A549 (cell line): ENCODE results near the gene GXYLT1.

Experiments used
- CHD2 ChIP-seq: fragments of 150-350 bp; IDR thresholded peaks from 2 replicates; pipeline ENCODE4 v1.6.1; 2014; ENCODE audit warnings: low read length; ENCODE audit not compliant: partially characterized antibody
- CTCF ChIP-seq: fragments of >200 bp; sonication (Bioruptor Twin); formaldehyde crosslinking; IDR thresholded peaks from 3 replicates; pipeline ENCODE4 v1.5.1; 2016
- FOXS1 ChIP-seq: fragments of 250-450 bp; sonication (Bioruptor Pico); IDR thresholded peaks from 2 replicates; pipeline ENCODE4 v1.5.0; 2020; ENCODE audit warnings: mild to moderate bottlenecking, moderate library complexity
- MAX ChIP-seq: IDR thresholded peaks from 2 replicates; pipeline ENCODE4 v1.6.1; 2012
- NFE2L2 ChIP-seq: fragments of 150-350 bp; conservative IDR thresholded peaks from 2 replicates; pipeline ENCODE4 v1.6.1; 2014; ENCODE audit warnings: low read length
- PHF8 ChIP-seq: fragments of 200-600 bp; sonication (generic); IDR thresholded peaks from 2 replicates; pipeline ENCODE4 v1.6.1; 2016; ENCODE audit warnings: low read depth, mild to moderate bottlenecking, antibody characterized with exemption, moderate library complexity, borderline replicate concordance
- POLR2A ChIP-seq: IDR thresholded peaks from 2 replicates; pipeline ENCODE4 v1.6.1; 2012; ENCODE audit warnings: mild to moderate bottlenecking, low read length
- RCOR1 ChIP-seq: fragments of 150-350 bp; IDR thresholded peaks from 2 replicates; pipeline ENCODE4 v1.6.1; 2014; ENCODE audit warnings: antibody characterized with exemption, low read length, low read depth
- RNF2 ChIP-seq: fragments of 200-600 bp; sonication (generic); IDR thresholded peaks from 2 replicates; pipeline ENCODE4 v1.6.1; 2016; ENCODE audit warnings: low read depth, mild to moderate bottlenecking, antibody characterized with exemption, moderate library complexity, borderline replicate concordance
- SMC3 ChIP-seq: fragments of >200 bp; sonication (Bioruptor Twin); formaldehyde crosslinking; IDR thresholded peaks from 3 replicates; pipeline ENCODE4 v1.6.1; 2018; ENCODE audit warnings: inconsistent platforms
- SREBF2 ChIP-seq: fragments of 450-650 bp; IDR thresholded peaks from 2 replicates; pipeline ENCODE4 v1.6.1; 2014; ENCODE audit warnings: mild to moderate bottlenecking, moderate library complexity
- USF2 ChIP-seq: fragments of 450-650 bp; IDR thresholded peaks from 2 replicates; pipeline ENCODE4 v1.6.1; 2014; ENCODE audit warnings: antibody characterized with exemption
- ZFP36 ChIP-seq: fragments of 450-650 bp; IDR thresholded peaks from 2 replicates; pipeline ENCODE4 v1.6.1; 2014; ENCODE audit warnings: borderline replicate concordance; ENCODE audit not compliant: partially characterized antibody
- TF ChIP-seq, protein P1 (sequence below): fragments of 200-600 bp; sonication (generic); IDR thresholded peaks from 2 replicates; pipeline ENCODE4 v1.6.1; 2016; ENCODE audit warnings: antibody characterized with exemption, mild to moderate bottlenecking, moderate library complexity

- TF ChIP-seq POLR2A = no peak
- no peak for TF ChIP-seq NFE2L2
- no peak for TF ChIP-seq CTCF
- no peak for TF ChIP-seq SMC3
- no peak for TF ChIP-seq CHD2
- TF ChIP-seq SREBF2 = no peak
- no peak for TF ChIP-seq MAX
- no peak for TF ChIP-seq RCOR1
- TF ChIP-seq ZFP36 = no peak
- TF ChIP-seq USF2 = no peak
- no peak for TF ChIP-seq FOXS1 (CRISPR knock-in tag)
- no peak for TF ChIP-seq PHF8
- TF ChIP-seq, protein P1, sequence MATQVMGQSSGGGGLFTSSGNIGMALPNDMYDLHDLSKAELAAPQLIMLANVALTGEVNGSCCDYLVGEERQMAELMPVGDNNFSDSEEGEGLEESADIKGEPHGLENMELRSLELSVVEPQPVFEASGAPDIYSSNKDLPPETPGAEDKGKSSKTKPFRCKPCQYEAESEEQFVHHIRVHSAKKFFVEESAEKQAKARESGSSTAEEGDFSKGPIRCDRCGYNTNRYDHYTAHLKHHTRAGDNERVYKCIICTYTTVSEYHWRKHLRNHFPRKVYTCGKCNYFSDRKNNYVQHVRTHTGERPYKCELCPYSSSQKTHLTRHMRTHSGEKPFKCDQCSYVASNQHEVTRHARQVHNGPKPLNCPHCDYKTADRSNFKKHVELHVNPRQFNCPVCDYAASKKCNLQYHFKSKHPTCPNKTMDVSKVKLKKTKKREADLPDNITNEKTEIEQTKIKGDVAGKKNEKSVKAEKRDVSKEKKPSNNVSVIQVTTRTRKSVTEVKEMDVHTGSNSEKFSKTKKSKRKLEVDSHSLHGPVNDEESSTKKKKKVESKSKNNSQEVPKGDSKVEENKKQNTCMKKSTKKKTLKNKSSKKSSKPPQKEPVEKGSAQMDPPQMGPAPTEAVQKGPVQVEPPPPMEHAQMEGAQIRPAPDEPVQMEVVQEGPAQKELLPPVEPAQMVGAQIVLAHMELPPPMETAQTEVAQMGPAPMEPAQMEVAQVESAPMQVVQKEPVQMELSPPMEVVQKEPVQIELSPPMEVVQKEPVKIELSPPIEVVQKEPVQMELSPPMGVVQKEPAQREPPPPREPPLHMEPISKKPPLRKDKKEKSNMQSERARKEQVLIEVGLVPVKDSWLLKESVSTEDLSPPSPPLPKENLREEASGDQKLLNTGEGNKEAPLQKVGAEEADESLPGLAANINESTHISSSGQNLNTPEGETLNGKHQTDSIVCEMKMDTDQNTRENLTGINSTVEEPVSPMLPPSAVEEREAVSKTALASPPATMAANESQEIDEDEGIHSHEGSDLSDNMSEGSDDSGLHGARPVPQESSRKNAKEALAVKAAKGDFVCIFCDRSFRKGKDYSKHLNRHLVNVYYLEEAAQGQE = no peak
- TF ChIP-seq RNF2 = no peak
These were observed 33.4 kb upstream of the GXYLT1 start for GRCh38 chr12:42178101-42178500.
